Smooth muscle cell (in vitro differentiated cells): ENCODE measurements around the gene FARSA. TPM values are rescaled to one million over a fixed set of nuclear protein-coding genes. Genes with fewer than 3 reads are reported as not detected.
"Not testable (repeated sequence)": the region's sequence is repeated elsewhere in the genome, so short reads cannot be mapped to it uniquely, and the experiment has no call there.

Source experiments
- DNase-seq: peaks from one replicate; lab custom pipeline; 2025; ENCODE audit not compliant: unreplicated experiment; lab: John Stamatoyannopoulos, UW
- H2AFZ ChIP-seq: fragments of 200-600 bp; sonication (generic); 2 replicates; pipeline ENCODE4 v1.6.0; 2016; ENCODE audit warnings: antibody characterized with exemption, low read depth, mild to moderate bottlenecking
- H3F3A ChIP-seq: fragments of 200-600 bp; sonication (generic); 2 replicates; pipeline ENCODE4 v1.6.0; 2017; ENCODE audit warnings: antibody characterized with exemption, low read depth
- H3K27ac ChIP-seq: fragments of 200-600 bp; sonication (generic); 2 replicates; pipeline ENCODE4 v1.5.1; 2016; ENCODE audit warnings: low read depth, mild to moderate bottlenecking
- H3K27me3 ChIP-seq: fragments of 200-600 bp; sonication (generic); 2 replicates; pipeline ENCODE4 v1.6.1; 2016; ENCODE audit warnings: low read depth, mild to moderate bottlenecking
- H3K36me3 ChIP-seq: fragments of 200-600 bp; sonication (generic); 2 replicates; pipeline ENCODE4 v1.5.1; 2016; ENCODE audit warnings: low read depth
- H3K4me1 ChIP-seq: fragments of 200-600 bp; sonication (generic); 2 replicates; pipeline ENCODE4 v1.5.1; 2016; ENCODE audit warnings: low read depth
- H3K4me2 ChIP-seq: fragments of 200-600 bp; sonication (generic); 2 replicates; pipeline ENCODE4 v1.6.0; 2016; ENCODE audit warnings: mild to moderate bottlenecking
- H3K4me3 ChIP-seq: fragments of 200-600 bp; sonication (generic); 2 replicates; pipeline ENCODE4 v1.5.1; 2016; ENCODE audit warnings: mild to moderate bottlenecking
- H3K79me2 ChIP-seq: fragments of 200-600 bp; sonication (generic); 2 replicates; pipeline ENCODE4 v1.6.0; 2016; ENCODE audit warnings: low read depth, mild to moderate bottlenecking
- H3K9ac ChIP-seq: fragments of 200-600 bp; sonication (generic); 2 replicates; pipeline ENCODE4 v1.6.0; 2016; ENCODE audit warnings: low read depth
- H3K9me3 ChIP-seq: fragments of 200-600 bp; sonication (generic); replicated peaks from 2 replicates; pipeline ENCODE4 v1.5.1; 2016; ENCODE audit warnings: low read depth
- H4K20me1 ChIP-seq: fragments of 200-600 bp; sonication (generic); 2 replicates; pipeline ENCODE4 v1.6.0; 2016; ENCODE audit warnings: low read depth
- WGBS: methylation state at CpG from one replicate; pipeline ENCODE4 v1.1.7; 2016; ENCODE audit warnings: low lambda C conversion rate; 5-methylcytosine and 5-hydroxymethylcytosine counted together
- polyA plus RNA-seq: library from polyadenylated mRNA; unstranded; fragments of >200 nt; fragmentation: Nextera tagmentation; extraction: Ambion mirVana; gene quantifications from 2 replicates; pipeline ENCODE4 v1.2.1, GENCODE V29; 2016
- total RNA-seq: library from RNA; depleted of rRNA; stranded (reverse); fragments of >200 nt; gene quantifications from 2 replicates; pipeline ENCODE4 v1.2.3, GENCODE V29; 2014
- TF ChIP-seq, protein P1 (sequence below): fragments of 200-600 bp; sonication (generic); IDR thresholded peaks from 2 replicates; pipeline ENCODE4 v1.5.1; 2017; ENCODE audit warnings: borderline replicate concordance, mild to moderate bottlenecking, antibody characterized with exemption; ENCODE audit not compliant: insufficient read depth, poor library complexity, severe bottlenecking

FARSA gene
- total RNA-seq, result 28.6 and 46.1 TPM in 2 replicates
- polyA plus RNA-seq, result 86.9 and 94.0 TPM in 2 replicates

DNA sequence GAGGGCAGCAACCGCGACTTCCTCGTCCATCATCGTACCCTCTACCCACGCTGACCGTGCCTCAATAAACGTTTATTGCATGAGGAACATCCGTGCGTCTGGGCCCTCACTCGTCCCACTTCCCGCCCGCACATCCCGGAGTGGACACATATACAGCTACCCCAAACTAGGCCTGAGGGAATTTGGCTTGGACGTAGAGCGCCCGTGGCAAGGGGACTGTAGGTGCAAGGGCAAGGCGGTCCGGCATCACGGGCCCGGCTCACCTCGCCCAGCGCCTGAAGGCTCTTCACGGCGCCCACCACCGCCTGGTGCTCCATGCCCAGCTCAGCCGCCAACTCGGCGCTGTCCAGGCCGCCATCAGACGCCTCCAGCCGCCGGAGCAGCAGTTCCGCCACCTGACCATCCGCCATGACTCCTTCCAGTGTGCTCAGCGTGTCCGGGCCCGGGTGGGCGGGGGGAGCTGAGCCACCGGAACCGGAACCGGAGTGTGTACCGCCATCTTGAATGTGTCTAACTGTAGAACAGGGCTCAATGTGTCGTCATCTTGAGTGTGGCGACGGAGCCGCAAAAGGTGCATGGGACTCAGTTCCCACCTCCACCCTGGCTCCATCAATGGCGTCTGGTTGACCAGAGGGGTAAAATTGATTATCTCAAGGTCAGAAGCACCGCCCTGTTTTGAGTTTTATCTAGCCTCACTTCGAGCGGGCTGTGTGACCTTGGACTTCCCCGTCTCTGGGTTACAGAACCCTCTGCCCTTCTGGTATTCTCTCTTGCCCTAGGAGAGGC, at the start of gene FARSA:
Gene FARSA (minus strand): TSS at position 425 of the 786 bp plus-strand sequence. CDS start 15 bp downstream, at position 410.
- no peaks in the 10 kb centered on the region for H3K27me3 ChIP-seq
- TF ChIP-seq, protein P1, sequence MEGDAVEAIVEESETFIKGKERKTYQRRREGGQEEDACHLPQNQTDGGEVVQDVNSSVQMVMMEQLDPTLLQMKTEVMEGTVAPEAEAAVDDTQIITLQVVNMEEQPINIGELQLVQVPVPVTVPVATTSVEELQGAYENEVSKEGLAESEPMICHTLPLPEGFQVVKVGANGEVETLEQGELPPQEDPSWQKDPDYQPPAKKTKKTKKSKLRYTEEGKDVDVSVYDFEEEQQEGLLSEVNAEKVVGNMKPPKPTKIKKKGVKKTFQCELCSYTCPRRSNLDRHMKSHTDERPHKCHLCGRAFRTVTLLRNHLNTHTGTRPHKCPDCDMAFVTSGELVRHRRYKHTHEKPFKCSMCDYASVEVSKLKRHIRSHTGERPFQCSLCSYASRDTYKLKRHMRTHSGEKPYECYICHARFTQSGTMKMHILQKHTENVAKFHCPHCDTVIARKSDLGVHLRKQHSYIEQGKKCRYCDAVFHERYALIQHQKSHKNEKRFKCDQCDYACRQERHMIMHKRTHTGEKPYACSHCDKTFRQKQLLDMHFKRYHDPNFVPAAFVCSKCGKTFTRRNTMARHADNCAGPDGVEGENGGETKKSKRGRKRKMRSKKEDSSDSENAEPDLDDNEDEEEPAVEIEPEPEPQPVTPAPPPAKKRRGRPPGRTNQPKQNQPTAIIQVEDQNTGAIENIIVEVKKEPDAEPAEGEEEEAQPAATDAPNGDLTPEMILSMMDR, result no peak
- peak; percentile 69 for DNase-seq

DNA sequence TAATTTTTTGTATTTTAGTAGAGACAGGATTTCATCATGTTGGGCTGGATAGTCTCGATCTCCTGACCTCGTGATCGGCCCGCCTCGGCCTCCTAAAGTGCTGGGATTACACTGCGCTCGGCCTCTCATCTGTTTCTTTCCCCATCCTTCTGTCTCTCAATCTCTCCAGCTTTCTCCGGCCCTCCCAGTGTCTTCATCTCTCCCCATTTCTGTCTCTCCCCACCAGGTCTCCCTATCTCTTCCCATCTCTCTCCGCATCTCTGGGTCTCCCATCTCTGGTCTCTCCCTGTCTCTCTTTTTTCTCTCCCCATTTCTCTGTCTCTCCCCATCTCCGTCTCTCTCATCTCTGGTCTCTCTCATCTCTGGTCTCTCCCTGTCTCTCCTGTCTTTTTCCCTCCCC, 49.6 kb upstream of the FARSA start:
- H3K79me2 ChIP-seq, result no peaks in the 10 kb centered on the region
- no peak overlapping the region for H3K27ac ChIP-seq
- peak overlapping the region; percentile 84 for H2AFZ ChIP-seq
- no peaks in the 10 kb centered on the region for H3K36me3 ChIP-seq
- H3K9me3 ChIP-seq, result no peaks in the 10 kb centered on the region
- H3K9ac ChIP-seq, result peak overlapping the region; percentile 52
- H3K4me1 ChIP-seq, result no peaks in the 10 kb centered on the region
- peaks cover 8% of the 10 kb centered on the region for H3K27me3 ChIP-seq
- peak overlapping the region; percentile 46 for H3K4me3 ChIP-seq
- H4K20me1 ChIP-seq, result no peaks in the 10 kb centered on the region
- DNase-seq, result no peak
- WGBS, result 65% methylated on average over 10 of the region's 10 CpGs
- TF ChIP-seq, protein P1, result no peak
- H3F3A ChIP-seq, result no peaks in the 10 kb centered on the region
- H3K4me2 ChIP-seq, result peak overlapping the region; percentile 82

More for the DNA sequence above, at the start of gene FARSA:
- Histone ChIP-seq H4K20me1 (peaks cover 4% of the 10 kb centered on the region), H3K4me3 (peak within 1 kb of the TSS; percentile 66), H3K9me3 (no peaks in the 10 kb centered on the region), H3K4me2 (peak within 1 kb of the TSS; percentile 83), H3K27ac (peak within 1 kb of the TSS; percentile 55), H2AFZ (peak within 1 kb of the TSS; percentile 97), H3K36me3 (no peaks in the 10 kb centered on the region), H3K4me1 (peaks cover 14% of the 10 kb centered on the region), H3K79me2 (peaks cover 23% of the 10 kb centered on the region), H3K9ac (peak within 1 kb of the TSS; percentile 49), H3F3A (no peaks in the 10 kb centered on the region)
- 5% methylated on average over 50 of the region's 51 CpGs for WGBS

DNA sequence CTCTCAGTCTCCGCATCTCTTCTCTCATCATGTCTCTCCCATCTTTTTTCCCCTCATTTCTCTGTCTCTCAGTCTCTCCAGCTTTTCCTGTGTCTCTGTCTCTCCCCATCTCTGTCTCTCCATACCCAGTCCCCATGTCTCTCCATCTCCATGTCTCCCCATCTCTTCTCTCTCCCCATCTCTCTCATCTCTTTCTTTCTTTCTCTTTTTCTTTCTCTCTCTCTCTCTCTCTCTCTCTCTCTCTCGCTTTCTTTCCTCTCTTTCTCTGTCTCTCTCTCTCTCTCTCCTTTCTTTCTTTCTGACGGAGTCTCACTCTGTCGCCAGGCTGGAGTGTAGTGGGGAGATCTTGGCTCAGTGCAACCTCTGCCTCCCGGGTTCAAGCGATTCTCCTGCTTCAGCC, 49.1 kb upstream of the FARSA start:
- TF ChIP-seq, protein P1, result no peak
- Histone ChIP-seq H3K36me3 (no peaks in the 10 kb centered on the region), H3K4me2 (no peak overlapping the region), H3K9me3 (no peaks in the 10 kb centered on the region), H3K9ac (no peak overlapping the region), H4K20me1 (no peaks in the 10 kb centered on the region), H3K27me3 (peaks cover 6% of the 10 kb centered on the region), H3K79me2 (no peaks in the 10 kb centered on the region), H3F3A (no peaks in the 10 kb centered on the region), H3K4me3 (no peak overlapping the region), H3K4me1 (no peaks in the 10 kb centered on the region), H3K27ac (no peak overlapping the region), H2AFZ (no peak overlapping the region)
- DNase-seq, result no peak
- WGBS, result 94% methylated on average over 6 of the region's 6 CpGs

DNA sequence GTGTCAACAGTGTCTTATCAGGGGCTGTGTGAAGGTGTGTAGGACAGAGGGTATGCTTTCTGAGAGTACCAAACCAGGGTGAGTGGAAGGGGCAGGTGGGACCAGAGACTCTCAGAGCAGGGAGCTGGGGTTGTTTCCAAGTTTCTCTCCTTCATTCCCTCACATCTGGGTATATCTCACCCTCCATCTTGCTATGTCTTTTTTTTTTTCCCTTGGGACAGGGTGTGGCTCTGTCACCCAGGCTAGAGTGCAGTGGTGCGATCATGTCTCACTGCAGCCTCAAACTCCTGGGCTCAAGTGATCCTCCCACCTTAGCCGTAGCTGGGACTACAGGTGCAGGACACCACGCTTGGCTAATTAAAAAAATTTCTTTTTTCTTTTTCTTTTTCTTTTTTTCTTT, 46.5 kb upstream of the FARSA start:
- WGBS, result 92% methylated on average over 3 of the region's 3 CpGs
- no peak for DNase-seq
- no peak overlapping the region for H2AFZ ChIP-seq
- no peaks in the 10 kb centered on the region for H3K36me3 ChIP-seq
- H3K4me2 ChIP-seq, result no peak overlapping the region
- H3K4me1 ChIP-seq, result no peaks in the 10 kb centered on the region
- no peaks in the 10 kb centered on the region for H3K27me3 ChIP-seq
- H4K20me1 ChIP-seq, result no peaks in the 10 kb centered on the region
- no peaks in the 10 kb centered on the region for H3K9me3 ChIP-seq
- H3K9ac ChIP-seq, result no peak overlapping the region
- no peaks in the 10 kb centered on the region for H3K79me2 ChIP-seq
- no peaks in the 10 kb centered on the region for H3F3A ChIP-seq
- TF ChIP-seq, protein P1, result no peak
- H3K27ac ChIP-seq, result no peak overlapping the region
- no peak overlapping the region for H3K4me3 ChIP-seq

DNA sequence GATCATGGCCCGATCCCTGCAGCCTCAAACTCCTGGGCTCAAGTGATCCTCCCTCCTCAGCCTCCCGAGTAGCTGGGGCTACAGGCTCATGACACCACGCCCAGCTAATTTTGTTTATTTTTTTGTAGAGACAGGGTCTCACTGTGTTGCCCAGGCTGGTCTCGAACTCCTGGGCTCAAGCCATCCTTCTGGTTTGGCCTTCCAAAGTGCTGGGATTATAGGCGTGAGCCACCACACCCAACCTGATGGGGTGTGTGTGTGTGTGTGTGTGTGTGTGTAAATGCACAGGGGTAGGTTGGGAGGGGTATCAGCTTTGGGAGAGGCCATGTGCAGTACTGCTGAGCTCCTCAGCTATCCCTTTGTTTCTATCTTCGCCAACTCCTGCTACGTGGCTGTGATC, 42.6 kb upstream of the FARSA start:
- H3K36me3 ChIP-seq, H3K9ac ChIP-seq, H3F3A ChIP-seq, H3K4me3 ChIP-seq, H3K79me2 ChIP-seq, H2AFZ ChIP-seq, H3K9me3 ChIP-seq, H3K4me2 ChIP-seq, DNase-seq, H3K27me3 ChIP-seq, H3K27ac ChIP-seq, H3K4me1 ChIP-seq, H4K20me1 ChIP-seq: not testable (repeated sequence)
- WGBS, result 93% methylated on average over 7 of the region's 7 CpGs
